LHCN-M2 (cell line): ENCODE data around the gene METAP1D. TPM values are rescaled to one million over a fixed set of nuclear protein-coding genes. Genes with fewer than 3 reads are reported as not detected.
"Not testable (repeated sequence)": the region's sequence is repeated elsewhere in the genome, so short reads cannot be mapped to it uniquely, and the experiment has no call there.

Experiments used
- DNase-seq: peaks from one replicate; pipeline ENCODE4 v3.0.0-alpha.2; 2012; ENCODE audit warnings: low read depth
- total RNA-seq: library from RNA; depleted of rRNA; stranded (reverse); fragments of >200 nt; gene quantifications from 2 replicates; pipeline ENCODE4 v1.2.3, GENCODE V29; 2014

The METAP1D gene
- total RNA-seq, 1 experiment from 2014 or later = 8.2 TPM

DNA sequence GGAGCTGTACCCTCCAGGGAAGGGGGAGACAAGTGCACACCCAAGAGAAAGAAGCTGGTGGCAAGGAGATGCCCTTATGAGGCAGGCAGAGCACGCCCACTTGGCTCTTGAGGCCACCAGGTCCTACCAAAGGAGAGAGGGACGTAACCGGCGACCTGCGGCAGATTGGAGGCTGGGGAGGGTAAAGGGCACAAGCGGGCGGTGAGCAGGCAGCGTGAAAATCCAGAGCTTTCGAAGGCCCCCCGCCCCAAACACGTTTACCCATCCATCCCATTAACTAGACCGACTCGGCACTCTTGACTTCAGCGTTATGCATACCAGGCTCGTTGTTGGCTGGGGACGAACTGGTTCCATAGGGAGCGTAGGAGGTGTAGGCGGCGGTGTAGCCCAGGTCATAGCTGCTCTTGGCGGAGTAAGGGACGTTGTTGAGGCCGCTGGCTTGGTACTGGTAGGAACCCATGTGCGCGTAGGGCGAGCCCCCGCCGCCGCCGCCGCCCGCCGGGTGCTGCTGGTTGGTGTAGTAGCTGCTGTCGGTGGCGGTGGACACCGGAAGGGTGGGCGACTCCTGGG lies 102.2 kb downstream of the METAP1D start:
- DNase-seq = no peak

DNA sequence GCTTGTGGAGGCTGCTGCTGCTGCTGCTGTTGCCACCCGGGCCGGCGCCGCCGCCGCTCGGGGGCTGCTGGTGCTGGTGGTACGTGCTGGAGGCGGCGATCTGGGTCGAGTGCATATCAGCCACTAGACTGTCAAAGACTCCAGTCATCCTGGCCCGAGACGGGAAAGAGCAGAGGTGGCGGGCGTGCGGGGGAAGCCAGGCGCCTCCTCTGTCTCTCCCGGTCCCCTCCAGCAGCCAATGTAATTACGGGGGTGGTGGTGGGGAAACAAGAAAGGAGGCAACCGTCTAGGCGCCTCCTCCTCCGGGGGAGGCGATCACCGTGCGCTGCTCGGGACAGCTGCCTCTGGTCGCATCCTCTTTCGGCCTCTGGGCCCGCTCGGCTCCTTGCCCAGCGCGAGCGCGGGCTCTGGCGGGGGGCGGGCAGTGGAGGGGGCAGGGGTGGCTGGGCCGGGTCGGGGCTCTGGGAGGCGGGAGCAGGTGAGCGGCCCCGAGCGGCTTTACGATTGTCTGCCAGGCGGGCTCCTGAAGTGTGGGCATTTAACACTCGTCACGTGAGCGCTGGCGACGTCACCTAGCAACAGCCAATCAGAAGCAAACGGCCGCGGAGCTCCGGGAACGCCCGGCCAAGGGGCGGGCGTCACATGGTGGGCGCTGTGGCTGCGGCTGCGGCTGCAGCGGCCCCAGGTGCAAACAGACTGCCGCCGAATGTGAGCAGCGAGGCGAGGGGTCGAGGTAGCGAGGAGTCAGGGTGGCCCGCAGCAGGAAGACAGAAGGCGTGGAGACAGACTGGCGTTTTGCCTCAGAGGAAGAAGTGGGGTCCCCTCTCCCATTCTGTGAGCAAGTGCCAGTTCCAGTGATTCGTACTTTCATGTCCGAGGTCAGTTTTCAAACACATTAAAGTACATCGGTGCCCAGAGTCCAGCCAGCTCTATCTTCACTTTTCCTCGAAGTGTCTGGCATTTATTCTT lies 102.9 kb downstream of the METAP1D start, which contains the start of gene DLX2:
TSS of gene DLX2 (minus strand) at position 510 of the 969 bp plus-strand sequence. CDS start at position 148, 362 bp downstream.
- peak; percentile 91 for DNase-seq

DNA sequence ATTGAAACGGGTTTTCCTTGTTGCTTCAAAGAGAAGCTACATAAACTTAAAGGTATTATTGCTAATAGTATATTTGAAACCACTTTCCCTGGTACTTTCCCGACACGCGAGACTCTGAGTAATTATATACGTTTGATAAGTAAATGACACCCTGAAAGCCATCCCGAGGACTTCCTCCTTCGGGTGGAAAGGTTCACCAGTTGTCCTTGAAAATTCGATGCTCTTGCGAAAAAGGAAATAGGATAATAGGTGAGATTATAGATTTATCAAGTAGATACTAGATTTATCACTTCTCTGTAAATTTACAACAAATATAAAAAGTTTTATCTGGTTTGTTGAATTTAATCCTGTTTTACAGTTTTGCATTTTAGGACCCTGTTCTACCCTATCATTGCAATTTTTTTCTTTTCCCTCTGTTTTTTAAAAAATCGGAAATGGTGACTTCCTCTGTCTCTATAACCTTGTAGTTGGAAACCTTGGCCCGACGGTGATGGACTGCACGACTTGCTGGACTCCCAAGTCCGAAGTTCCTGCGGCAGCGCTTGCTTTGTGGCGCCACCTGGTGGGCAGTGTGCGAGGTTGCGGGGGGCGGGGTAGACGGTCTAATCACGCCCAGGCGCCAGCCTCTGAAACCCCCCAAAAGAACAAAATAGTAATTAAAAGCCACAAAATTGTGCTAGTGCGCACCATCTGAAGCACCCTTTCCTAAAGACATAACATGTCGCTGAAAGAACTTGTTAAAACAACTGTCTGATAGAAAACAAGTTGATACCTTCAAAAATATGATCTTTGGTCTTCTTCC lies 103.9 kb downstream of the METAP1D start:
- peak; percentile 85 for DNase-seq

DNA sequence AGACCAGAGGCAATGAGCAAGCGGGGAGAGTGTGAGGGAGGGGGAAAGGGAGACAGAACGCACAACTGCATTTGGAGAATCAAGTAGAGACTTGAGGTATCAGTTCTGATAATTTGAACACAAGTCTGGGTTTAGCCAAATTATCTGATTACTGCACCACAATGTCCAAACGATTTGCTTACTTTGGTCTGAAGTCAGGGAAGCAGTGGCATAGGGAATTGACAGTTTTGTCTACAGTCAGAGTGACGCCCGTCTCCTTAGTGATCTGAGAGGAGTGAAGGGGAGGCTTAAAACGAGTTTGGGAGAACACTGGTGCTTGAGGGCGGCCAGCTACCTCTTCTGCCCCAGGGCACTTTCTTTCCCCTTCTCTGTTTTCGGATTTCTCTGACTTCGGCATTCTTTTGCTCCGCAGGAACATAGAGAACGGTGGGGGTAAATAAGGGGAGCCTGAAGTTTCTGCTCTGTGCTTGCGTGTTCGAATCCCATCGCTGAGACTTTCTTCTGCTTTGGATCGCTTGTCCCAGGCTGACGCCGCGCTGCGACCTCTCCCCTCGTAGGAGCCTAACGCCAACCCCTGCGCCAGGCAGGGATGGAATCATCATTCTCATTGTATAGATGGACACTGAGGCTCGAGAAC lies 105.8 kb downstream of the METAP1D start:
- no peak for DNase-seq

DNA sequence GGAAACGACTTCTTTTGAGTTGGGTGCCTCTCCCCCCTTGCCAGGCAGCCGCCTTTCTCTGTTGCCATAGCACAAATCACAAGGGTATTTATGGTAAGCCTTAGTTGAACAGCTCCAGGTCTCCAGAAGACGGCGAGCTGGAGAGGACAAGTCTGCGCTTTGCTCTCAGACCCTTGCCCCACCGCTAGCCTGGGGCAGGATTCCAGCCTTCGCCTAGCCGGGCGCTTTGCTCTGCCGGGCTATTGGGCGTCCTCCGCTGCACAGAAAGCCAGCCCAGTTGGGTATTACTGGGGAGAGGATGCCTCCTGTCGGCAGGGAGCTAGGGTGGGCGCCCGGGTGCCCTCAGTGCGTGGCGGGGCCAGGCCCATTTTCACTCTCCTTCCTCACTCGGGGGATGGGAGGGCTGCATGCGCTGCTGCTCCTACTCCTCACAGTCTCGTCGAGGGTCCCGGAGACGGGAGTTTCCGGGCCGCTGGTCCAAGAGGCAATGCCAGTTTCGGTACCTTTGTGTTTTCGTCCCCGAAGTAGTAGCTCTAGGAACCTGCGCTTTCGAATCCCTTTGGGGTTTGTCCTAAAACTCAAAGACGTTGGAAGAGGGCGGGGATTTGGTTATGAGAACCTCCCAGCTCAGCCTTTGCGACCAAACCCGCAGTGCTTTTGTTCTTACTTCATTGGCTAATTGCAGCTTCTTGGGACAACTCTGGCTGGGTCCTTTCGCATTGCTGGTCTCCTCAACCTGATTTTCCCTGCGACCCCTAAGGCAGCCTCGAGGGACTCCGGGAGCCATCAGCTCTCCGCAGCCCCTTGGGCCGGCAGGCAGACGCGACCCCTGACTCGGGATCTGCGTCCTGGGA lies 106.6 kb downstream of the METAP1D start:
- DNase-seq = peak; percentile 58

DNA sequence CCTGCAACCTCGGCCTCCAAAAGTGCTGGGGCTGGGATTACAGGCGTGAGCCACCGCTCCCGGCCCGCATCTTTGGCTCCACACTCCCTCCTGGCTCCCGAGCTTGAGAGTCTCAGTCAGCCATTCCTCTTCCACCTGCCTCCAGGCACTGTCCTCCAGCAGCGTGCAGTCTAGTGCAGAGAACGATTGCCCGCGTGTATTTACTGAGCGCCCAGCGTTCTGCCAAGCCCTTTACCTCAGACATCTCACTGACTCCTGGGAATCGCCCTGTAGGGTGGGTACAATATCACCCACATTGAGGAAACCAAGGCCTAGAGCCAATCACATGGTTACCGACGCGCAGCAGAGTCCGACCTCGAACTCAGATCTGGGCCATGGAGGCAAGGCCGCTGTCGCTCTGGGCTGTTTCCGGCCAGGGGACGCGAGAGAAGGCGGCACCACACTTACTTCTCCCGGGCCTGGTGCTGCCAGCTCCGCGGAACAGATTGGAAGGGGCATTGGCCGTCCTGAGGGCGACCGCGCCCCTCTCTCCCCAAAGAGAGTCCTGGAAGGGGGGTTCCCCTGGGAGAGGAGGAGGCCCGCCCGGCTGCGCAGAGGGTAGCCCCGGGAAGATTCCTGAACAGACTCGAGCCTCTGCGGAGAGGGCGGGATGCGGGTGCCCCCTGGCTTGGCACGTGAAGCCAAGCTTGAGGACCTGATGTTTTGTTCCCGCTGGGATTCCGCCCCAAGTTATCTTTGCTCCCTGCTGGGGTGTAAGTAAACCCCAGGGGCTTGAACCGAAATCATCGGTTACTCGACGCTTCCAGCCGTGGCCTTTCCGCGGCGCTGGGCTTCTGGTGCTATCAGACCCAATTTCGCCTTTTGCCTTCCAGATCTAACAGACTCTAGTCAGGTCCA lies 108.2 kb downstream of the METAP1D start:
- no peak for DNase-seq

DNA sequence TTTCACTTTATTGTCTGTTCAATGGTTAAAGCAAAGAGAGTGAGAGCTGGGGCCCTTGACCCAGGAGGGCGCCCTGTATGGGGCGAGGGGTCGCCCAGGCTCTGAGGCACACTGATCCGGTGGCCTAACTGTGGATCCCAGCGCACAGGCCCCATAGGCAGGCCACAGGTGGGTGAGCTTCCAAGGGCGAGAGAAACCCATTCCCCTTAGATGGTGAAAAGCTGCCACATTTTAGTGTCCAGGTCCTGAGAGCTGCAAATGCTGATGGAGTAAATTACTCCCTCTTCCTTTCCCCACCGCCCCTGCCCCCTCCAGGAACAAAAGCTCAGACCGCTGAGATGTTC lies 108.8 kb downstream of the METAP1D start:
- DNase-seq = no peak

DNA sequence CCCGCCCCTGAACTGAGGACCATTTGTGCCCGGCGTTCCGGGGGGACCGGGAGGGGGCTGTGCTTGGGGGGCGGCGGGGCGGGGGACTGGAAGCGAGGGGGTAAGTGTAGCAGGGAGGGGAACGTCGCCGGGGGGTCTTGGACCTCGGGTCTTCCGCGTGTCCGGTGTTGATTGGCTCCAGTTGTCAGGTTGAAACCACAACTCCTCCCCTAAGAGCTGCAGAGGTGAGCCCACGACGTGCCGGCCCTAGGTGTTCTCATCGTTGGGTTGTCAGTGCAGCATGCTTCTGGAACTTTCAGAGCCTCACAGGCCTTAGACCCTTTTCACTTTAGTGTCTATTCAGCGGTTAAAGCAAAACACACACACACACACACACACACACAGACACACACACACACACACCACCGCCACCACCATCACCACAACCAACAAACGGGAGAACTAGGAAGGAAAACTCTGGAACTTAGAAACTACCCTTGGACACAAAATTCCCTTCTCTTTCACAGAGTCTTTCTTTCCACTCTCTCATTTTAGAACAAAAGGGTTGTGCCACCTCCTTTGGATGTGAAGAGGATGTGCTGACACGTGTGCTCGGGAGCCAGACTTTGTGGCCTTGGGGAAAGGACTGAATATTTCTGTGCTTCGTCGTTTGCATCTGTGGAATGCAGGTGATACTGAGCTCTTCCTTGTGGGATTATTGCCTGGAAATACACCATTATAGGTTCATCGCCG lies 109.7 kb downstream of the METAP1D start:
- DNase-seq = no peak

DNA sequence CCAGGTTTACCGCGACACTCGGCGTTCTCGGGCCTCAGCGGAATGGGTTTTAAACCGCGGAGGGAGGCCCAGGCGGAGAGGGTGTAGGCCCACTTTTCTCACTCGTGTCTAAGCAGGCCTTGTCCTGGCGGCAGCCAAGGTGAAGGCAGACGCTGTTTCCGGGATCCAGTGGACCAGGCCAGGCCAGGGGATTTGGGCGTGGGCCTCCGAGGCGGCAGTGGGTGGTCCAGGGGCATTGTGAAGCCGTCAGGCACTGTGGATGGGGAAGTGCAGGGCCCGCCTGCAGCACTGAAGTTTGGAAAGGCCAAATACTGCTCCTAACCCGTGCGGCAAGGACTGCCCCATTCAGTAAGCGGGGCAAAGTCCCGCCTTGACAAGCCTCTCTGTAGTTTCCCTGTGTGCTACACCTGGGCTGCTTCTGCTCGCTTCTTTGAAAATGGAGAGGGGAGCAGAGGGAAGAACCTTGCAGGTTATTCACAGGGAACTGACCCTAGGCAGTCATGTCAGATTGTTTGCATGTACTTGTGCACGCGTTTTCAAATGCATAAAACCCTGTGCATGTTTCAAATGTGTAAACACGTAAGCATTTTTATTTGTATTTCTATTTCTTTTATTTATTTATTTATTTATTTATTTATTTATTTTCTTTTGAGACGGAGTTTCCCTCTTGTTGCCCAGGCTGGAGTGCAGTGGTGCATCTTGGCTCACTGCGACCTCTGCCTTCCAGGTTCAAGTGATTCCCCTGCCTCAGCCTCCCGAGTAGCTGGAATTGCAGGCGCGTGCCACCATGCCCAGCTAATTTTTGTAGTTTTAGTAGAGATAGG lies 110.4 kb downstream of the METAP1D start:
- no peak for DNase-seq

DNA sequence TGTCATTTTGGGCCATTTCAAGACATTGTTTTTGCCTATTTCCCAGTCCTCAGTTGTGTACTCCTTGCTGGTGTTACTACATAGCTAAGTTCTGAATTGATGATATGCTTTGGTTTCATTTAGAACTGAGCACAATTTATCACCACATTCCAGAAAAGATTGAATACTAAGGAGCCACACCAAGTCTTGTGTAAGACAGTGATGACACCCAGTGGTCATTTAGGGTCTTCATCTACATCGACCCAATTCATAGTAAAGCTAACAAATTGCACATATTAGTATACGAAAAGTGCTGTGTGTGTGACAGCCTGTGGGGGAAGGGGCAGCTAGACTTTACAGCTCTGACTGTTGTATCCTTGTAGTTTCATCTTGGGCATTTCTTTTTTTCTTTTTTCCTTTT lies 113.9 kb downstream of the METAP1D start:
- DNase-seq = peak; percentile 55

DNA sequence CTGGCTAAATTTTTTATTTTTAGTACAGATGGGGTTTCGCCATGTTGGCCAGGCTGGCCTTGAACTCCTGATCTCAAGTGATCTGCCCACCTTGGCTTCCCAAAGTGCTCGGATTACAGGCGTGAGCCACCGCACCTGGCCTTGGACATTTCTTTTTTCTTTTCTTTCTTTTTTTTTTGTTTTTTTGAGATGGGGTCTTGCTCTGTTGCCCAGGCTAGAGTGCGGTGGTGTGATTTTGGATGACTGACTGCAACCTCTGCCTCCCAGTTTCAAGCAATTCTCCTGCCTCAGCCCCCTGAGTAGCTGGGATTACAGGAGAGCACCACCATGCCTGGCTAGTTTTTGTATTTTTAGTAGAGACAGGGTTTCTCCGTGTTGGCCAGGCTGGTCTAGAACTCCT lies 114.4 kb downstream of the METAP1D start:
- not testable (repeated sequence) for DNase-seq

DNA sequence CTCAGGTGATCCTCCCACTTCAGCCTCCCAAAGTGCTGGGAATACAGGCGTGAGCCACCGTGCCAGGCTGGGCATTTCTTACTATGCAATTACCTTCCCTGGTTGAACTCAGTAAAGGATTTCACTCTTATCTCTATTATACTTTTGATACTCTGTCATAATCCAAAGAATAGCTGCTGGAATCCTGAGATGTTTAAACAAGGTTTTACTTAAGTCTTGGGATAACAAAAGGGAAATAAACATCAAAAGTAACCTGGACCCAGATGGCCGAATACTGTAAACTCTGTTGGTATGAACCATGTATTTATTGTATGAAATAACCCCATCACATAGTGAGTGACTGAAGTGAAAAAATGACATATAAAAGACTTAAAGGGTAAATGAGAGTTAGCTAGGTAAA lies 114.8 kb downstream of the METAP1D start:
- DNase-seq = no peak

DNA sequence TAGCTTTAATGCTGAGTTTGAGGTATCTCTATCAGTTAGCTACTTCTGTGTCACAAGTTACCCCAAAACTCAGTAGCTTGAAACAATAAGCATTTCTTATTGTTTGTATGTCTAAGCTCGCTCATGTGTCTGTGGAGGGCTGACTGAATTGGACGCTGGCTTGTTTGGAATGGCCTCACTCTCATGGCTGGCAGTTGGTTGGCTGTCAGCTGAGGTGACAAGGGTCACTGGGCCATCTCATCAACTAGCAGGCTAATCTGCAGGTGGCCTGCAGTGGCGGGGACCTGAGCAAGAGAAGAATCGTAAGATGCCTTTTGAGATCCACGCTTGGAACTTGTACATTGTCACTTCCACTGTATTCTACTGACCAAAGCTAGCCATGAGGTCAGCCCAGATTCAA lies 116.4 kb downstream of the METAP1D start:
- no peak for DNase-seq

DNA sequence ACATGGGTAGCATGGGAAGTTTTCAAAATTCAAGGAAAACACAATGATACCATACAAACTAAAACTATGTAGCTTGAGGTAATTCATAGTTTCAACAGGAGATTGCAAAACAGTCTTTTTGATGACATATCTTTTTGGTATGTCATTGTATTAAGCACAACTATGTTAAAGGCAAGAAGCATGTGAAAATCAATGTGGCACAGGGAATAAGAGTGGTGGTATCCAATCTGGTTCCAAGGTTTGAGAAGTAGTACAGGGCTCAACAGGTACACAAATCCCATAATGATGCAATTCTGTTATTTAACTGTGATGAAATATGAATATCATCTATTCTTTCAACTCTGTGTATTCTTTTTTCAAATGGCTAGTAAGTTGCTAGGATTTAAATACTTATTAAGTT lies 119.3 kb downstream of the METAP1D start:
- DNase-seq = peak; percentile 69

DNA sequence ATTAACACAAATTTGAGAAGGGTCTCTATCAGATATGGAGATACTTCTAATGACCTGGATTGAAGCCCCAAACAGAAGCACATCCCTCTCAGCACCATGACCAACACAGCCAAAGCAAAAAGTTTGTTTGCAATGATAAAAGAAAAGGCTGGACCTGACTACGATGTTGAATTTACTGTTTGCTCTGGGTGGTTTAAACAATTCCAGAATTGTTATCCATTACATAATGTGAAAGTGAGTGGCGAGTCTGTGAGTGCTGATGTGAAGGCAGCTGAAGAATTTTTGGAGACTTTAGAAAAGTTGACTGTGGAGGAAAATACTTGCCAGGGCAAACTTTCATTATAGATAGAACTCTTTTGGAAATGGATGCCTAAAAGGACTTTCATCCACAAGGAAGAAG lies 120.4 kb downstream of the METAP1D start:
- no peak for DNase-seq

DNA sequence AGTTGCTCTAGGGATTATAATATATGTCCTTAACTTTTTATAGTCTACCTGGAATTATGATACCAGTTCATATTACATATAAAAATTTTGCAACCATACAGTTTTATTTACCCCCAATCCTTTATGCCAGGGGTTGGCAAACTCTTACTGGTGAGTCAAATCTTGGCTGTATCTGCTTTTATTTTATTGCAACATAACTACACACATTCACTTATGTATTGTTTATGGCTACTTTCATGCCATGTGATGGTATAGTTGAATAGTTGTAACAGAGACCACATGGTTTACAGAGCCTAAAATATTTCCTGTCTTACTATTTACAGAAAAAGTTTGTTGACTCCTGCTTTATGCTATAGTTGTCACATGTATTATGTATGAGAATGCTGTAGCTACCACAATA lies 128.7 kb downstream of the METAP1D start:
- DNase-seq = no peak

DNA sequence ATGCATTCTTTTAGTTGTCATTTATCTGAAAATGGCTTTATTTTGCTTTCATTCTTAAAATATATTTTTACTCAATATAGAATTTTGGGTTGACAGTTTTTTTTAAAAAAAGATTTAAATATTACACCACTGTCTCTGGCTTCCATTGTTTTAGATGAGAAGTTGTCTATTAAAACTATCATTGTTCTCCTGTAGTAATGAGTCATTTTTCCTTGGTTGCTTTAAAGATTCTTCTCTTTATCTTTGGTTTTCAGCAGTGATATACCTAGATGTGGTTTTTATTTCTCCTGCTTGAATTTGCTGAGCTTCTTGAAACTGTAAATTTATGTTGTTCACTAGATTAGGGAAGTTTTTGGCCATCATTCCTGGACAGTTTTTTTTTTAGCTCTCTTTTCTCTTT lies 129.7 kb downstream of the METAP1D start:
- DNase-seq = no peak
